Right renal pelvis (tissue), 4 donors: ENCODE measurements around the gene ZNF254. TPM values are rescaled to one million over a fixed set of nuclear protein-coding genes. Genes with fewer than 3 reads are reported as not detected.

ENCODE experiments used
- polyA plus RNA-seq, 4 donors: library from polyadenylated mRNA; unstranded; fragments of 120-200 nt; gene quantifications; one replicate each; pipeline ENCODE4 v1.2.1, GENCODE V29; 2013; ENCODE audit not compliant: insufficient read length in 4 of 4

Gene ZNF254
- polyA plus RNA-seq, 4 donors, result 30.7 to 49.3 (median 42.0) TPM

Other genes starting within 250 kb of the ZNF254 start
- 10 to 100 TPM in 3 of 4 donors, 1 to 10 TPM in 1; 9.9 to 14.4 (median 13.1) TPM for gene ZNF726, start 172.3 kb upstream of the ZNF254 start, polyA plus RNA-seq